HEK293T (cell line): ENCODE data around the gene PDIA3.

Experiments used
- CTCF ChIA-PET: fragments of 350-600 bp; formaldehyde crosslinking; extraction: SDS; loops from one replicate; lab custom pipeline; 2021; ENCODE audit warnings: antibody characterized with exemption, inconsistent platforms; lab: Yijun Ruan, JAX
- POLR2A ChIA-PET: fragments of 350-600 bp; formaldehyde crosslinking; extraction: SDS; loops from one replicate; lab custom pipeline; 2020; ENCODE audit warnings: antibody characterized with exemption, inconsistent platforms; lab: Yijun Ruan, JAX
- DNase-seq: peaks from one replicate; pipeline ENCODE4 v3.0.0; 2012; ENCODE audit warnings: mixed read lengths; ENCODE audit errors: extremely low spot score
- ARNT ChIP-seq: fragments of 450-650 bp; IDR thresholded peaks from 2 replicates; pipeline ENCODE4 v1.6.1; 2017; ENCODE audit warnings: mild to moderate bottlenecking
- BHLHE40 ChIP-seq: fragments of 450-650 bp; IDR thresholded peaks from 2 replicates; pipeline ENCODE4 v1.6.1; 2016; ENCODE audit warnings: mild to moderate bottlenecking, moderate library complexity, borderline replicate concordance
- CTBP1 ChIP-seq: fragments of 450-650 bp; IDR thresholded peaks from 2 replicates; pipeline ENCODE4 v1.6.1; 2016; ENCODE audit warnings: borderline replicate concordance
- ELF4 ChIP-seq: fragments of 450-650 bp; IDR thresholded peaks from 2 replicates; pipeline ENCODE4 v1.6.1; 2017; ENCODE audit warnings: antibody characterized with exemption
- FOXA1 ChIP-seq: fragments of 450-650 bp; IDR thresholded peaks from 2 replicates; pipeline ENCODE4 v1.6.1; 2016; ENCODE audit warnings: mild to moderate bottlenecking
- FOXK2 ChIP-seq: fragments of 450-650 bp; IDR thresholded peaks from 2 replicates; pipeline ENCODE4 v1.6.1; 2016; ENCODE audit warnings: mild to moderate bottlenecking
- FOXM1 ChIP-seq: fragments of 450-650 bp; IDR thresholded peaks from 2 replicates; pipeline ENCODE4 v1.6.1; 2017; ENCODE audit warnings: mild to moderate bottlenecking, borderline replicate concordance
- HDGF ChIP-seq: fragments of 450-650 bp; IDR thresholded peaks from 2 replicates; pipeline ENCODE4 v1.6.1; 2017; ENCODE audit warnings: antibody characterized with exemption, borderline replicate concordance
- L3MBTL2 ChIP-seq: fragments of 450-650 bp; conservative IDR thresholded peaks from 2 replicates; pipeline ENCODE4 v1.6.1; 2016; ENCODE audit warnings: mild to moderate bottlenecking
- LEF1 ChIP-seq: fragments of 450-650 bp; IDR thresholded peaks from 2 replicates; pipeline ENCODE4 v1.6.1; 2017; ENCODE audit warnings: mild to moderate bottlenecking, borderline replicate concordance
- NFRKB ChIP-seq: fragments of 450-650 bp; IDR thresholded peaks from 2 replicates; pipeline ENCODE4 v1.6.1; 2016; ENCODE audit warnings: mild to moderate bottlenecking, moderate library complexity
- PKNOX1 ChIP-seq: fragments of 450-650 bp; IDR thresholded peaks from 2 replicates; pipeline ENCODE4 v1.6.1; 2016
- SP1 ChIP-seq: fragments of 450-650 bp; IDR thresholded peaks from 2 replicates; pipeline ENCODE4 v1.6.1; 2017
- SUZ12 ChIP-seq: fragments of 450-650 bp; IDR thresholded peaks from 2 replicates; pipeline ENCODE4 v1.6.1; 2016; ENCODE audit warnings: mild to moderate bottlenecking
- TARDBP ChIP-seq: fragments of 450-650 bp; IDR thresholded peaks from 2 replicates; pipeline ENCODE4 v1.6.1; 2016
- ZNF384 ChIP-seq: fragments of 450-650 bp; IDR thresholded peaks from 2 replicates; pipeline ENCODE4 v1.6.1; 2016

The PDIA3 gene

GRCh38 chr15:43748376-43748775, 2.1 kb downstream of the PDIA3 start:
- TF ChIP-seq PKNOX1 (no peak), SP1 (no peak), NFRKB (no peak), FOXK2 (no peak), ZNF384 (no peak), LEF1 (no peak), ELF4 (no peak), BHLHE40 (no peak), L3MBTL2 (no peak), CTBP1 (no peak), FOXM1 (no peak), TARDBP (no peak), ARNT (no peak), FOXA1 (no peak)
- POLR2A ChIA-PET: no interaction called here
- no peak for DNase-seq
- CTCF ChIA-PET: no interaction called here

- DNase-seq: no peak
- ChIA-PET CTCF (no interaction called here), POLR2A (interaction anchor here (0.5 kb wide), 1 partner anchor 9 kb away, joined by 3 read pairs; no protein-coding TSS in a partner anchor)
- no peak for TF ChIP-seq ZNF384
- no peak for TF ChIP-seq CTBP1
- no peak for TF ChIP-seq FOXM1
- no peak for TF ChIP-seq HDGF
- TF ChIP-seq FOXA1: no peak
- TF ChIP-seq FOXK2: no peak
- TF ChIP-seq BHLHE40: no peak
- no peak for TF ChIP-seq NFRKB
- TF ChIP-seq SUZ12: no peak
- no peak for TF ChIP-seq TARDBP
- TF ChIP-seq ELF4: no peak
- no peak for TF ChIP-seq PKNOX1
- no peak for TF ChIP-seq L3MBTL2
- TF ChIP-seq LEF1: no peak
- TF ChIP-seq SP1: no peak
- TF ChIP-seq ARNT: no peak
These were observed 3.6 kb downstream of the PDIA3 start for GRCh38 chr15:43749690-43750345.

- no peak for DNase-seq
- CTCF ChIA-PET: no interaction called here
- POLR2A ChIA-PET: no interaction called here
- TF ChIP-seq FOXK2 (no peak), CTBP1 (no peak), PKNOX1 (no peak), NFRKB (no peak), FOXM1 (no peak), SUZ12 (no peak), LEF1 (no peak), ZNF384 (no peak), TARDBP (no peak)
These were observed 5.6 kb downstream of the PDIA3 start for GRCh38 chr15:43751885-43752284.

GRCh38 chr15:43762824-43763223, 16.6 kb downstream of the PDIA3 start:
- TF ChIP-seq PKNOX1 (no peak), TARDBP (no peak), FOXA1 (no peak), SUZ12 (no peak), HDGF (no peak), NFRKB (no peak), FOXM1 (no peak)
- POLR2A ChIA-PET: no interaction called here
- DNase-seq: no peak
- CTCF ChIA-PET: no interaction called here

GRCh38 chr15:43763819-43764446, 17.7 kb downstream of the PDIA3 start:
- CTCF ChIA-PET: no interaction called here

More at GRCh38 chr15:43763819-43764446, 17.7 kb downstream of the PDIA3 start:
- POLR2A ChIA-PET: interaction anchor here (0.9 kb wide), 1 partner anchor 13 kb away, joined by 3 read pairs; the partner anchor contains the start of gene ELL3
- TF ChIP-seq L3MBTL2 (no peak), FOXM1 (no peak), SUZ12 (no peak), BHLHE40 (no peak), FOXA1 (no peak), SP1 (no peak), PKNOX1 (no peak), ZNF384 (no peak), CTBP1 (no peak)
- DNase-seq: no peak
